H9 (cell line): ENCODE measurements around the gene HDHD2. TPM values are rescaled to one million over a fixed set of nuclear protein-coding genes. Genes with fewer than 3 reads are reported as not detected.

ENCODE experiments used
- DNase-seq: peaks from one replicate; pipeline ENCODE4 v3.0.0-alpha.2; 2017
- H2AFZ ChIP-seq: one replicate; pipeline ENCODE4 v1.6.1; 2013; ENCODE audit warnings: mild to moderate bottlenecking, low read length, control low read depth, moderate library complexity
- H2AK5ac ChIP-seq: 2 replicates; pipeline ENCODE4 v1.6.1; 2013; ENCODE audit warnings: low read length, control low read depth, mixed read lengths; ENCODE audit not compliant: insufficient read length
- H2BK120ac ChIP-seq: one replicate; pipeline ENCODE4 v1.6.1; 2013; ENCODE audit warnings: low read depth, mild to moderate bottlenecking, low read length, control low read depth, inconsistent platforms; ENCODE audit not compliant: poor library complexity, severe bottlenecking
- H2BK12ac ChIP-seq: 2 replicates; pipeline ENCODE4 v1.6.1; 2013; ENCODE audit warnings: low read length, control low read depth, mixed read lengths, low read depth; ENCODE audit not compliant: insufficient read length
- H2BK15ac ChIP-seq: 2 replicates; pipeline ENCODE4 v1.6.1; 2013; ENCODE audit warnings: low read depth, low read length, control low read depth
- H2BK20ac ChIP-seq: one replicate; pipeline ENCODE4 v1.6.1; 2013; ENCODE audit warnings: low read depth, mild to moderate bottlenecking, low read length, control low read depth, inconsistent platforms; ENCODE audit not compliant: poor library complexity, severe bottlenecking
- H2BK5ac ChIP-seq: 2 replicates; pipeline ENCODE4 v1.6.1; 2013; ENCODE audit warnings: low read length, control low read depth, mixed read lengths; ENCODE audit not compliant: insufficient read length
- H3K14ac ChIP-seq: 2 replicates; pipeline ENCODE4 v1.6.1; 2013; ENCODE audit warnings: low read length, control low read depth; ENCODE audit not compliant: insufficient read depth
- H3K18ac ChIP-seq: 2 replicates; pipeline ENCODE4 v1.6.1; 2013; ENCODE audit warnings: low read depth, mild to moderate bottlenecking, mixed read lengths, low read length, control low read depth; ENCODE audit not compliant: insufficient read length
- H3K23ac ChIP-seq: 2 replicates; pipeline ENCODE4 v1.6.1; 2013; ENCODE audit warnings: low read length, control low read depth, mixed read lengths, low read depth; ENCODE audit not compliant: insufficient read length
- H3K23me2 ChIP-seq: 2 replicates; pipeline ENCODE4 v1.6.1; 2013; ENCODE audit warnings: low read depth, mild to moderate bottlenecking, mixed read lengths, low read length, control low read depth; ENCODE audit not compliant: insufficient read length, poor library complexity, severe bottlenecking
- H3K27ac ChIP-seq: 2 replicates; pipeline ENCODE4 v1.5.1; 2013; ENCODE audit warnings: low read length, control low read depth, mixed read lengths, low read depth; ENCODE audit not compliant: insufficient read length
- H3K27me3 ChIP-seq: 2 replicates; pipeline ENCODE4 v1.6.1; 2013; ENCODE audit warnings: low read length, control low read depth, inconsistent platforms; ENCODE audit not compliant: insufficient read depth
- H3K4ac ChIP-seq: 2 replicates; pipeline ENCODE4 v1.6.1; 2013; ENCODE audit warnings: low read depth, mild to moderate bottlenecking, control low read depth, inconsistent platforms, low read length, moderate library complexity
- H3K4me1 ChIP-seq: 2 replicates; pipeline ENCODE4 v1.6.1; 2013; ENCODE audit warnings: low read length, control low read depth, inconsistent platforms; ENCODE audit not compliant: insufficient read depth
- H3K4me2 ChIP-seq: 2 replicates; pipeline ENCODE4 v1.6.1; 2013; ENCODE audit warnings: low read length, control low read depth, mixed read lengths; ENCODE audit not compliant: insufficient read length, insufficient read depth
- H3K56ac ChIP-seq: 2 replicates; pipeline ENCODE4 v1.6.1; 2013; ENCODE audit warnings: low read depth, mild to moderate bottlenecking, mixed read lengths, low read length, control low read depth; ENCODE audit not compliant: insufficient read length
- H3K79me1 ChIP-seq: 2 replicates; pipeline ENCODE4 v1.6.1; 2013; ENCODE audit warnings: low read depth, mild to moderate bottlenecking, moderate library complexity, low read length, control low read depth, inconsistent platforms; ENCODE audit not compliant: insufficient read depth, poor library complexity, severe bottlenecking
- H3K79me2 ChIP-seq: 2 replicates; pipeline ENCODE4 v1.6.1; 2013; ENCODE audit warnings: low read length, control low read depth, inconsistent platforms; ENCODE audit not compliant: insufficient read depth
- H3K9ac ChIP-seq: 2 replicates; pipeline ENCODE4 v1.6.1; 2013; ENCODE audit warnings: low read length, control low read depth, mixed read lengths; ENCODE audit not compliant: insufficient read length; ENCODE audit errors: extremely low read depth
- H3K9me3 ChIP-seq: one replicate; pipeline ENCODE4 v1.6.1; 2013; ENCODE audit warnings: low read depth, low read length, inconsistent platforms; ENCODE audit not compliant: control insufficient read depth
- H3T11ph ChIP-seq: one replicate; pipeline ENCODE4 v1.6.1; 2013; ENCODE audit warnings: mild to moderate bottlenecking, low read length, control low read depth, inconsistent platforms
- H4K20me1 ChIP-seq: one replicate; pipeline ENCODE4 v1.6.1; 2013; ENCODE audit not compliant: control insufficient read depth, insufficient read length, insufficient read depth
- H4K5ac ChIP-seq: 2 replicates; pipeline ENCODE4 v1.6.1; 2013; ENCODE audit warnings: low read depth, mild to moderate bottlenecking, mixed read lengths, low read length, control low read depth; ENCODE audit not compliant: insufficient read length
- H4K8ac ChIP-seq: replicated peaks from 2 replicates; pipeline ENCODE4 v1.6.1; 2013; ENCODE audit warnings: low read length, control low read depth, mixed read lengths, low read depth; ENCODE audit not compliant: insufficient read length
- H4K91ac ChIP-seq: 2 replicates; pipeline ENCODE4 v1.6.1; 2013; ENCODE audit warnings: low read depth, mild to moderate bottlenecking, moderate library complexity, mixed read lengths, low read length, control low read depth; ENCODE audit not compliant: insufficient read length
- H3K27ac Mint-ChIP-seq, 3 experiments: 2 replicates in 2 of 3; 3 replicates in 1 of 3; pipeline ENCODE4 v1.8.0; 2020 to 2021; ENCODE audit warnings: mixed read lengths in 3 of 3, mild to moderate bottlenecking in 1 of 3, moderate library complexity in 1 of 3
- H3K27me3 Mint-ChIP-seq: 2 replicates; pipeline ENCODE4 v1.8.0; 2021; ENCODE audit warnings: low read depth, mild to moderate bottlenecking, moderate library complexity, mixed read lengths
- H3K36me3 Mint-ChIP-seq, 3 experiments: 2 replicates in 2 of 3; 3 replicates in 1 of 3; pipeline ENCODE4 v1.8.0; 2020 to 2021; ENCODE audit warnings: low read depth in 3 of 3, mixed read lengths in 3 of 3; ENCODE audit not compliant: insufficient read depth in 1 of 3
- H3K4me1 Mint-ChIP-seq, 2 experiments: 2 replicates each; pipeline ENCODE4 v1.8.0; 2020; ENCODE audit warnings: mixed read lengths in 2 of 2
- H3K4me3 Mint-ChIP-seq, 2 experiments: 2 replicates in 1 of 2; 3 replicates in 1 of 2; pipeline ENCODE4 v1.8.0; 2020 to 2021; ENCODE audit warnings: mild to moderate bottlenecking in 2 of 2, mixed read lengths in 2 of 2, moderate library complexity in 1 of 2
- H3K9me3 Mint-ChIP-seq, 2 experiments: 2 replicates in 1 of 2; 3 replicates in 1 of 2; pipeline ENCODE4 v1.8.0; 2020; ENCODE audit warnings: mild to moderate bottlenecking in 2 of 2, mixed read lengths in 2 of 2, moderate library complexity in 1 of 2
- WGBS: extraction: QIAGEN DNeasy Blood & Tissue Kit; methylation state at CpG from one replicate; pipeline ENCODE4 v1.1.7; 2013; ENCODE audit warnings: missing lambda C conversion rate, low lambda C conversion rate, mixed read lengths; ENCODE audit not compliant: insufficient read length; ENCODE audit errors: extremely low coverage; 5-methylcytosine and 5-hydroxymethylcytosine counted together
- total RNA-seq: library from RNA; stranded (reverse); gene quantifications from 2 replicates; pipeline ENCODE4 v1.2.1, GENCODE V29; 2021
- TF ChIP-seq, protein P1 (sequence below): fragments of 200-600 bp; sonication (generic); conservative IDR thresholded peaks from 3 replicates; pipeline ENCODE4 v1.8.0; 2021; ENCODE audit warnings: antibody characterized with exemption, mild to moderate bottlenecking

Gene HDHD2
- total RNA-seq, 1 experiment from 2014 or later: 51.0 TPM

GRCh38 chr18:47063096-47063495 lies 87.2 kb downstream of the HDHD2 start:
- H4K8ac ChIP-seq: no peak overlapping the region
- H3K23me2 ChIP-seq: no peaks in the 10 kb centered on the region
- Mint-ChIP-seq H3K27ac (no peak overlapping the region), H3K9me3 (no peaks in the 10 kb centered on the region), H3K36me3 (peaks cover 0 to 4% (median 3%) of the 10 kb centered on the region in 3 experiments; a peak in 3 of 7 replicates), H3K27me3 (no peaks in the 10 kb centered on the region; the same call in 1 of the 2 replicates), H3K4me1 (0 out of 4 replicates have a peak, but pooled peaks cover 0 to under 1% of the 10 kb centered on the region in 2 experiments), H3K4me3 (no peak overlapping the region)
- H3K79me2 ChIP-seq: no peaks in the 10 kb centered on the region
- no peak overlapping the region for H3K23ac ChIP-seq
- H4K5ac ChIP-seq: no peak overlapping the region
- no peak overlapping the region for H3K18ac ChIP-seq
- H3K14ac ChIP-seq: no peak overlapping the region
- DNase-seq: no peak
- no peak overlapping the region for H3K4ac ChIP-seq
- no peak overlapping the region for H3K4me2 ChIP-seq
- WGBS: no CpG with 5 or more reads among the region's 8 CpGs
- no peaks in the 10 kb centered on the region for H3K9me3 ChIP-seq
- H3K9ac ChIP-seq: no peak overlapping the region
- TF ChIP-seq, protein P1, sequence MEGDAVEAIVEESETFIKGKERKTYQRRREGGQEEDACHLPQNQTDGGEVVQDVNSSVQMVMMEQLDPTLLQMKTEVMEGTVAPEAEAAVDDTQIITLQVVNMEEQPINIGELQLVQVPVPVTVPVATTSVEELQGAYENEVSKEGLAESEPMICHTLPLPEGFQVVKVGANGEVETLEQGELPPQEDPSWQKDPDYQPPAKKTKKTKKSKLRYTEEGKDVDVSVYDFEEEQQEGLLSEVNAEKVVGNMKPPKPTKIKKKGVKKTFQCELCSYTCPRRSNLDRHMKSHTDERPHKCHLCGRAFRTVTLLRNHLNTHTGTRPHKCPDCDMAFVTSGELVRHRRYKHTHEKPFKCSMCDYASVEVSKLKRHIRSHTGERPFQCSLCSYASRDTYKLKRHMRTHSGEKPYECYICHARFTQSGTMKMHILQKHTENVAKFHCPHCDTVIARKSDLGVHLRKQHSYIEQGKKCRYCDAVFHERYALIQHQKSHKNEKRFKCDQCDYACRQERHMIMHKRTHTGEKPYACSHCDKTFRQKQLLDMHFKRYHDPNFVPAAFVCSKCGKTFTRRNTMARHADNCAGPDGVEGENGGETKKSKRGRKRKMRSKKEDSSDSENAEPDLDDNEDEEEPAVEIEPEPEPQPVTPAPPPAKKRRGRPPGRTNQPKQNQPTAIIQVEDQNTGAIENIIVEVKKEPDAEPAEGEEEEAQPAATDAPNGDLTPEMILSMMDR: no peak
- H2BK5ac ChIP-seq: no peak overlapping the region
- H2BK12ac ChIP-seq: no peak overlapping the region
- H2BK15ac ChIP-seq: no peak overlapping the region
- H3K27ac ChIP-seq: no peak overlapping the region
- H3T11ph ChIP-seq: no peak overlapping the region
- H3K56ac ChIP-seq: no peak overlapping the region
- H3K4me1 ChIP-seq: no peaks in the 10 kb centered on the region
- H3K27me3 ChIP-seq: no peaks in the 10 kb centered on the region
- no peaks in the 10 kb centered on the region for H4K20me1 ChIP-seq
- H2BK120ac ChIP-seq: no peak overlapping the region
- H3K79me1 ChIP-seq: no peaks in the 10 kb centered on the region
- no peak overlapping the region for H2BK20ac ChIP-seq
- H4K91ac ChIP-seq: no peak overlapping the region
- H2AK5ac ChIP-seq: no peak overlapping the region
- no peak overlapping the region for H2AFZ ChIP-seq
